ENCODE measurements around the gene PCNA. TPM values are rescaled to one million over a fixed set of nuclear protein-coding genes. Genes with fewer than 3 reads are reported as not detected.

Gene PCNA
- total RNA-seq, 1 donor: 66.2 TPM

DNA sequence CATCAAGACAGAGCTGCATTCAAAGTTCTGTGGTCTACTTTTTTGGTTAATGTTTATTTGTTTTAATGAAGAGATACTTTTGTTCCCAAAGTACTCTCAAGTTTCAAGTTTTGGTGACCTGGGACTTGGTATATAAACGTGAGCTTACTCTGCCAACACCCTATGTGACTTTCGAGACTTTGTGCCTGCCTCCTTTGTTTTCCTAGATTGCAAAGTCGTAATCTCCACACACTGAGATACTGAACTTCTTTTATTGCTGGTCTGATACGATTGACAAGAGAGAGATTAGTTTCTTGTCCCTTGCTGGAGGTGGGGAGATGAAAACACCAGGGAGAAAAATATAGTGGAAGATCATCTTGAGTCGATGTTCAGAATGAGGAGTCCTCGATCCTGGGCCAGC, 27.9 kb downstream of the PCNA start:
- DNase-seq (ENCODE audit: insufficient read length, low spot score, missing footprints): no peak
- Histone ChIP-seq H3K4me1 (ENCODE audit: insufficient read depth, low read length) (no peaks in the 10 kb centered on the region), H3K9me3 (ENCODE audit: low read depth, low read length) (no peaks in the 10 kb centered on the region), H4K20me1 (ENCODE audit: insufficient read depth, low read length) (no peaks in the 10 kb centered on the region), H3K79me2 (ENCODE audit: insufficient read depth, low read length) (no peaks in the 10 kb centered on the region), H3K4me2 (ENCODE audit: insufficient read depth, low read length) (no peak overlapping the region), H3K27me3 (ENCODE audit: insufficient read depth, low read length) (no peaks in the 10 kb centered on the region), H2AFZ (ENCODE audit: low read length) (no peak overlapping the region), H3K4me3 (ENCODE audit: insufficient read depth, low read length) (no peak overlapping the region), H3K36me3 (ENCODE audit: insufficient read depth, low read length) (peaks cover 4% of the 10 kb centered on the region), H3K27ac (ENCODE audit: low read depth, low read length) (no peak overlapping the region)
- TF ChIP-seq, protein P1, sequence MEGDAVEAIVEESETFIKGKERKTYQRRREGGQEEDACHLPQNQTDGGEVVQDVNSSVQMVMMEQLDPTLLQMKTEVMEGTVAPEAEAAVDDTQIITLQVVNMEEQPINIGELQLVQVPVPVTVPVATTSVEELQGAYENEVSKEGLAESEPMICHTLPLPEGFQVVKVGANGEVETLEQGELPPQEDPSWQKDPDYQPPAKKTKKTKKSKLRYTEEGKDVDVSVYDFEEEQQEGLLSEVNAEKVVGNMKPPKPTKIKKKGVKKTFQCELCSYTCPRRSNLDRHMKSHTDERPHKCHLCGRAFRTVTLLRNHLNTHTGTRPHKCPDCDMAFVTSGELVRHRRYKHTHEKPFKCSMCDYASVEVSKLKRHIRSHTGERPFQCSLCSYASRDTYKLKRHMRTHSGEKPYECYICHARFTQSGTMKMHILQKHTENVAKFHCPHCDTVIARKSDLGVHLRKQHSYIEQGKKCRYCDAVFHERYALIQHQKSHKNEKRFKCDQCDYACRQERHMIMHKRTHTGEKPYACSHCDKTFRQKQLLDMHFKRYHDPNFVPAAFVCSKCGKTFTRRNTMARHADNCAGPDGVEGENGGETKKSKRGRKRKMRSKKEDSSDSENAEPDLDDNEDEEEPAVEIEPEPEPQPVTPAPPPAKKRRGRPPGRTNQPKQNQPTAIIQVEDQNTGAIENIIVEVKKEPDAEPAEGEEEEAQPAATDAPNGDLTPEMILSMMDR (IDR thresholded peaks at IDR 0.05; ENCODE audit: extremely low read depth, low read depth, low read length): no peak

DNA sequence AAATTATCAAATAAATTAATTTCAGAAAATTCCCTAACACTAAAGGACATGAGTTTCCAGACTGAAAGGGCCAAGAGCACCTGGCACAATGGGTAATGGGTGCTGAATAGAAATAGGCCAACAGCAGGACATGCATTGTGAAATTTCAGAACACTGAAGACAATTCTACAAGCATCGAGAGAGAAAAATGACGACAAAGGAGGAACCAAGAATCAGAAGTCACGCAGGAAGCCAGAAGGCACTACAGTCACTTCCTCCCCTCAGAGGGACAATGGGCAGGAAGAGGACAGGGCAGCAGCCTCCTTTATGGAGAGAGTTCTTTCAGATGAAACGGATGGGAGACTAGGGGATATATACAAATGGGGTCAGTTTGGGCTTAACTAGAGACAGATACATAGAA, 29.6 kb downstream of the PCNA start:
- Histone ChIP-seq H3K27ac (ENCODE audit: low read depth, low read length) (no peak overlapping the region), H3K4me1 (ENCODE audit: insufficient read depth, low read length) (no peaks in the 10 kb centered on the region)

DNA sequence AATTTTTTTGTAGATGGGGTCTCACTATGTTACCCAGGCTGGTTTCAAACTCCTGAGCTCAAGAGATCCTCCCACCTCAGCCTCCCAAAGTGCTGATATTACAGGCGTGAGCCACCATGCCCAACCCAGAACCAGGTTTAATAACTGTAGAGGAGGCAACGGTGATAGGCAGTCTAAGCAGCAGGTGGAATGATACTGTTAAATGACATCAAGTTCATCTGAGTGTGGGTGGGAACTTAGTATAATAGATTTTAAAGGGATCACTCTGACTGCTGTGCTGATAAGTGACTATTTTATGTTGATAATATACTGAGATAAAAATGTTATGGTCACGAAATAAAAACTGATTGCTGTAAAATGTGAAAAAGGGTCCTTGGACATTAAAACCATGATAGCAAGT, 31.1 kb downstream of the PCNA start:
- Histone ChIP-seq H3K79me2 (ENCODE audit: insufficient read depth, low read length) (no peaks in the 10 kb centered on the region), H3K36me3 (ENCODE audit: insufficient read depth, low read length) (no peaks in the 10 kb centered on the region), H3K27me3 (ENCODE audit: insufficient read depth, low read length) (no peaks in the 10 kb centered on the region), H3K27ac (ENCODE audit: low read depth, low read length) (no peak overlapping the region), H3K4me3 (ENCODE audit: insufficient read depth, low read length) (no peak overlapping the region), H3K4me1 (ENCODE audit: insufficient read depth, low read length) (no peaks in the 10 kb centered on the region), H3K9me3 (ENCODE audit: low read depth, low read length) (no peaks in the 10 kb centered on the region), H4K20me1 (ENCODE audit: insufficient read depth, low read length) (no peaks in the 10 kb centered on the region), H3K4me2 (ENCODE audit: insufficient read depth, low read length) (no peak overlapping the region), H2AFZ (ENCODE audit: low read length) (no peak overlapping the region)
- TF ChIP-seq, protein P1 (IDR thresholded peaks at IDR 0.05; ENCODE audit: extremely low read depth, low read depth, low read length): no peak
- DNase-seq (ENCODE audit: insufficient read length, low spot score, missing footprints): no peak

More for the DNA sequence above, 29.6 kb downstream of the PCNA start:
- TF ChIP-seq, protein P1 (IDR thresholded peaks at IDR 0.05; ENCODE audit: extremely low read depth, low read depth, low read length): no peak
- Histone ChIP-seq H2AFZ (ENCODE audit: low read length) (no peak overlapping the region), H3K4me3 (ENCODE audit: insufficient read depth, low read length) (no peak overlapping the region), H3K4me2 (ENCODE audit: insufficient read depth, low read length) (no peak overlapping the region), H3K27me3 (ENCODE audit: insufficient read depth, low read length) (no peaks in the 10 kb centered on the region), H4K20me1 (ENCODE audit: insufficient read depth, low read length) (no peaks in the 10 kb centered on the region), H3K9me3 (ENCODE audit: low read depth, low read length) (no peaks in the 10 kb centered on the region), H3K36me3 (ENCODE audit: insufficient read depth, low read length) (no peaks in the 10 kb centered on the region), H3K79me2 (ENCODE audit: insufficient read depth, low read length) (no peaks in the 10 kb centered on the region)
- no peak for DNase-seq (ENCODE audit: insufficient read length, low spot score, missing footprints)

DNA sequence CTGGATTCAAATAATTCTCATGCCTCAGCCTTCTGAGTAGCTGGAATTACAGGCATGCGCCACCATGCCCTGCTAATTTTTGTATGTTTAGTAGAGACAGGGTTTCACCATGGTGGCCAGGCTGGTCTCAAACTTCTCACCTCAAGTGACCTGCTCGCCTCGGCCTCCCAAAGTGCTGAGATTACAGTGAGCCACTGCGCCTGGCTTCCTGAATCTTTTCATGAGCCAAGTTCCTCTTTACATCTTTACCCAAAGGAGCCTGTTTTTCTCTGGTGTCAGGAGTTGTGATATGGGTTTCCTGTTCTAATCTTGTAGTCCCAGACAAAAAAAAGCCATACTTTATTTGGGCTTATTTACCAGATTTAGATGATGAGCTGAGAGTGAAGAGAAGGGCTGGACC, 34.4 kb downstream of the PCNA start:
- DNase-seq (ENCODE audit: insufficient read length, low spot score, missing footprints): no peak
- no peaks in the 10 kb centered on the region for H3K36me3 ChIP-seq (ENCODE audit: insufficient read depth, low read length)
- H4K20me1 ChIP-seq (ENCODE audit: insufficient read depth, low read length): no peaks in the 10 kb centered on the region
- no peaks in the 10 kb centered on the region for H3K9me3 ChIP-seq (ENCODE audit: low read depth, low read length)
- no peaks in the 10 kb centered on the region for H3K27me3 ChIP-seq (ENCODE audit: insufficient read depth, low read length)
- no peak overlapping the region for H3K27ac ChIP-seq (ENCODE audit: low read depth, low read length)
- no peak overlapping the region for H2AFZ ChIP-seq (ENCODE audit: low read length)
- H3K4me1 ChIP-seq (ENCODE audit: insufficient read depth, low read length): no peaks in the 10 kb centered on the region
- TF ChIP-seq, protein P1 (IDR thresholded peaks at IDR 0.05; ENCODE audit: extremely low read depth, low read depth, low read length): no peak
- no peaks in the 10 kb centered on the region for H3K79me2 ChIP-seq (ENCODE audit: insufficient read depth, low read length)
- H3K4me3 ChIP-seq (ENCODE audit: insufficient read depth, low read length): no peak overlapping the region
- H3K4me2 ChIP-seq (ENCODE audit: insufficient read depth, low read length): no peak overlapping the region
